Activated T-cell treated with anti-CD3 and anti-CD28 coated beads, Interleukin-2, amount 50 U/mL, for 4 hours (primary cell): ENCODE measurements around the gene PSORS1C2. TPM values are rescaled to one million over a fixed set of nuclear protein-coding genes. Genes with fewer than 3 reads are reported as not detected.
"Not testable (repeated sequence)": the region's sequence is repeated elsewhere in the genome, so short reads cannot be mapped to it uniquely, and the experiment has no call there.

ENCODE experiments used
- ATAC-seq, 2 donors: fragments of 200-7000 bp; cut with Tn5 transposase; one replicate each; pipeline ENCODE4 v1.10.0; 2021
- DNase-seq: peaks from one replicate; pipeline ENCODE4 v3.0.0-alpha.2; 2020
- H3K27me3 Mint-ChIP-seq: one replicate; pipeline ENCODE4 v1.8.0; 2021; ENCODE audit warnings: low read depth, mixed read lengths
- H3K36me3 Mint-ChIP-seq: one replicate; pipeline ENCODE4 v1.8.0; 2022; ENCODE audit warnings: mixed read lengths; ENCODE audit not compliant: insufficient read depth
- H3K4me1 Mint-ChIP-seq: one replicate; pipeline ENCODE4 v1.8.0; 2021; ENCODE audit warnings: low read depth, mixed read lengths
- H3K4me3 Mint-ChIP-seq: one replicate; pipeline ENCODE4 v1.8.0; 2021; ENCODE audit warnings: mild to moderate bottlenecking, moderate library complexity, mixed read lengths
- H3K9me3 Mint-ChIP-seq: one replicate; pipeline ENCODE4 v1.8.0; 2021; ENCODE audit warnings: mixed read lengths
- total RNA-seq, 3 donors: library from RNA; stranded (reverse); gene quantifications; one replicate each; pipeline ENCODE4 v1.2.1, GENCODE V29; 2021

Gene PSORS1C2
- total RNA-seq: not detected

GRCh38 chr6:31138982-31139381, at the start of gene PSORS1C2:
TSS of gene PSORS1C2 (minus strand) at chr6:31139066. CDS start at chr6:31139026, 40 bp downstream.
- ATAC-seq (no peak), DNase-seq (no peak)
- Mint-ChIP-seq H3K4me3 (no peak within 1 kb of the TSS), H3K4me1 (peaks cover 4% of the 10 kb centered on the region), H3K36me3 (peaks cover 4% of the 10 kb centered on the region), H3K27me3 (peaks cover 2% of the 10 kb centered on the region), H3K9me3 (no peaks in the 10 kb centered on the region)

DNA sequence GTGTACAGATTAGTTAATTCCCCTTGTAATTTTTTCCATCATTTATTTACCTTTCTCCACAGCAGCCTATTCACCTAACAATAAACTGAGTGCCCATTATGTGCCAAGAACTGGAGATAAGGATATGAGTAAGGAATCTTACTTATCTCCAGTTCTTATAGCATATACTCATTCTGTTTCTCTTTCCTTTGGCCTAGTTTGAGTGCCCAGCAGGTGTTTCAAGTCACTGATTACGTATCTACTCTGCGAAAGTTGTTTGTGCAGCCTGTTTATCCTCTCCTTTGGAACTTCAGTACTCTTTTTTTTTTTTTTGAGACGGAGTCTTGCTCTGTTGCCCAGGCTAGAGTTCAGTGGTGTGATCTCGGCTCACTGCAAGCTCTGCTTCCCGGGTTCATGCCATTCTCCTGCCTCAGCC, 48.9 kb upstream of the PSORS1C2 start:
- no peaks in the 10 kb centered on the region for H3K36me3 Mint-ChIP-seq

DNA sequence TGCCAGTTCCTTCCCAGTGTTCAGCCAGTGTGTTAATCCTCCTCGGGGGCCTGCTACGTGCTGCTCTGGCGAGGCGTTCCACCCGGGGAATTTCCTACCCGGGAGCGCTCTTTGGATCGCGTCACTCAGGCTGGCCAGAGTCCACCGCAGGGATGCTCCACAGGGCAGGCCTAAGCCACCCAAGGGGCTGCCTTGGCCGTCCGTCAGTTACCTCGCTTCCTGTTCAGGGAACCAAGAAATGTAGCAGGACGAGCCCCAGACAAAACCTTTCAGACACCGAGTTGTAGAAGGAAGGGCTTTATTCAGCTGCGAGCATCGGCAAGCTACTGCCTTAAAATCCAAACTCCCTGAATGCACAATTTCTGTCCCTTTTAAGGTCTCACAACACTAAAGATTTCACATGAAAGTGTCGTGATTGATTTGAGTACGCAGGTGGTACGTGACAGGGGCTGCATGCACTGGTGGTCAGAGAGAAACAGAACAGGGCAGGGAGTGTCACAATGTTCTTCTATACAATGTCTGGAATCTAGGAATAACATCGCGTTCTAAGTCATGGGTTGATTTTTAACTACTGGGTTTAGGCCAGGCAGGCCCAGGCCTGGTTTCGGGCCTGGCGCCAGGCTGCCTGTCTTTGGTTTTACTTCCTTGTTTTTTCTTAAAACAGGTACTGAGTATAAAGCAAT, 47.3 kb upstream of the PSORS1C2 start:
- Mint-ChIP-seq H3K27me3 (no peaks in the 10 kb centered on the region), H3K4me3 (no peak overlapping the region), H3K36me3 (no peaks in the 10 kb centered on the region), H3K9me3 (no peaks in the 10 kb centered on the region), H3K4me1 (no peaks in the 10 kb centered on the region)
- no peak for DNase-seq
- ATAC-seq: no peak

More for the DNA sequence above, 48.9 kb upstream of the PSORS1C2 start:
- ATAC-seq: no peak
- Mint-ChIP-seq H3K9me3 (no peaks in the 10 kb centered on the region), H3K4me1 (peaks cover 1% of the 10 kb centered on the region), H3K27me3 (no peaks in the 10 kb centered on the region), H3K4me3 (no peak overlapping the region)
- no peak for DNase-seq

DNA sequence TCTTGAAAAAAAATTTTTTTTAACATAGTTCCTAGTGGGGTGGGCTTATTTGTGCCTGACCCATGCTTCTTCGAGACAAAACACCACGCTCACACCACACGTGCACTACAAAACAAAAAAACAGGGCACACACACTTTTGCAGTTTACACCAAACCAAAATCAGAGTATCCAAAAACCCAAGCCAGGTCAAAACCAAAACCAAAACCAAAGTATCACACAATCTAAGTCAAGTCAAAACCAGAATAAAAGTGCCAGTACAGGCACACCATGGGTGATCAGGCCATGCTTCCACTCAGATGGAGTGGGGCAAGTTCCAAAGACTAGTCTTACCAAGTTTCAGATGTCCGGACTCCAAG, 46.8 kb upstream of the PSORS1C2 start:
- H3K4me3 Mint-ChIP-seq, H3K9me3 Mint-ChIP-seq, DNase-seq, ATAC-seq, H3K4me1 Mint-ChIP-seq, H3K27me3 Mint-ChIP-seq, H3K36me3 Mint-ChIP-seq: not testable (repeated sequence)

DNA sequence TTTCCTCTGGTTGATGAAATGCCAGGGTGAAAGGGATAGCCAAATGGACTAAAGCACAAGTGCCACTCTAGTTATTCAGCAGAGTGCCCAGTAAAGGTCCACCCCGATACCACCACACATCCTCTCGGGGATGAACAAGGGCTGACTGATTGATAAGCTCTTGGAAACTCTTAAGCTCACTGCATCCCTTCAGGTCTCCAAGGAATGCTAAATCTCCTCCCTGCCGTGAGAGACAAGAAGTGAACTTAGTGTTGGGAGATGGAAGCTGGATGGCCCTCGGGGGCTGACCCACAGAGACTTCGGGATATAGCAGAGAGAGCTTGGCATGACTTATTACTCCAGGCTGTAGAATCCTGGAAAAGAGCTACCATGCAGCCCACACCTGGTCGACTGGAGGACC, 45.0 kb upstream of the PSORS1C2 start:
- ATAC-seq, H3K4me1 Mint-ChIP-seq, H3K4me3 Mint-ChIP-seq, H3K36me3 Mint-ChIP-seq, H3K9me3 Mint-ChIP-seq, DNase-seq, H3K27me3 Mint-ChIP-seq: not testable (repeated sequence)

- not testable (repeated sequence) for H3K4me3 Mint-ChIP-seq, H3K9me3 Mint-ChIP-seq, H3K27me3 Mint-ChIP-seq, DNase-seq, ATAC-seq, H3K36me3 Mint-ChIP-seq
- peaks cover 12% of the 10 kb centered on the region for H3K4me1 Mint-ChIP-seq
Measured at GRCh38 chr6:31183287-31183686, 44.4 kb upstream of the PSORS1C2 start.

- DNase-seq (peak; percentile 39), ATAC-seq (peak; percentile 93 to 98)
- Mint-ChIP-seq H3K4me1 (peaks cover 22% of the 10 kb centered on the region), H3K4me3 (peak overlapping the region; percentile 87), H3K27me3 (no peaks in the 10 kb centered on the region), H3K9me3 (no peaks in the 10 kb centered on the region), H3K36me3 (no peaks in the 10 kb centered on the region)
Measured at GRCh38 chr6:31180500-31180899, 41.6 kb upstream of the PSORS1C2 start.

GRCh38 chr6:31179896-31180295, 41.0 kb upstream of the PSORS1C2 start:
- H3K9me3 Mint-ChIP-seq: no peaks in the 10 kb centered on the region
- peaks cover 22% of the 10 kb centered on the region for H3K4me1 Mint-ChIP-seq
- no peaks in the 10 kb centered on the region for H3K36me3 Mint-ChIP-seq
- DNase-seq: no peak
- H3K27me3 Mint-ChIP-seq: no peaks in the 10 kb centered on the region
- peak overlapping the region; percentile 87 for H3K4me3 Mint-ChIP-seq
- no peak for ATAC-seq

DNA sequence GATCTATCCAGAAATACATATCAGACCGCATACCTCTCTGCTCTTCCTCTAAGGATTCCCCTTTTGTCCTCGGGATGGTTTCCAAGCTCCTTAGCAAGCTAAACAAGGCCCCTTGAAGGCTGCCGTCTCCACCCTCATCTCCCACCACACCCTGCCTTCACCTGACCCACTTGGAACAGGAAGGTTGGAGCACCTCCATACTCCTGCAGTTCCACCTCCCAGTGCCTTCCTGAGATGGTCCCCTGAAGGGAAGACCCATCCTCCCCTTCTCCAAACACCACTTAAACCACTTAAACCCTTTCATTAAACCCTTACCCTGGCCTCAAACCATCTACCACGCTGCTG, 40.1 kb upstream of the PSORS1C2 start:
- H3K36me3 Mint-ChIP-seq: no peaks in the 10 kb centered on the region
- ATAC-seq (no peak), DNase-seq (no peak)
- peaks cover 22% of the 10 kb centered on the region for H3K4me1 Mint-ChIP-seq
- H3K9me3 Mint-ChIP-seq: no peaks in the 10 kb centered on the region
- no peak overlapping the region for H3K4me3 Mint-ChIP-seq
- no peaks in the 10 kb centered on the region for H3K27me3 Mint-ChIP-seq

DNA sequence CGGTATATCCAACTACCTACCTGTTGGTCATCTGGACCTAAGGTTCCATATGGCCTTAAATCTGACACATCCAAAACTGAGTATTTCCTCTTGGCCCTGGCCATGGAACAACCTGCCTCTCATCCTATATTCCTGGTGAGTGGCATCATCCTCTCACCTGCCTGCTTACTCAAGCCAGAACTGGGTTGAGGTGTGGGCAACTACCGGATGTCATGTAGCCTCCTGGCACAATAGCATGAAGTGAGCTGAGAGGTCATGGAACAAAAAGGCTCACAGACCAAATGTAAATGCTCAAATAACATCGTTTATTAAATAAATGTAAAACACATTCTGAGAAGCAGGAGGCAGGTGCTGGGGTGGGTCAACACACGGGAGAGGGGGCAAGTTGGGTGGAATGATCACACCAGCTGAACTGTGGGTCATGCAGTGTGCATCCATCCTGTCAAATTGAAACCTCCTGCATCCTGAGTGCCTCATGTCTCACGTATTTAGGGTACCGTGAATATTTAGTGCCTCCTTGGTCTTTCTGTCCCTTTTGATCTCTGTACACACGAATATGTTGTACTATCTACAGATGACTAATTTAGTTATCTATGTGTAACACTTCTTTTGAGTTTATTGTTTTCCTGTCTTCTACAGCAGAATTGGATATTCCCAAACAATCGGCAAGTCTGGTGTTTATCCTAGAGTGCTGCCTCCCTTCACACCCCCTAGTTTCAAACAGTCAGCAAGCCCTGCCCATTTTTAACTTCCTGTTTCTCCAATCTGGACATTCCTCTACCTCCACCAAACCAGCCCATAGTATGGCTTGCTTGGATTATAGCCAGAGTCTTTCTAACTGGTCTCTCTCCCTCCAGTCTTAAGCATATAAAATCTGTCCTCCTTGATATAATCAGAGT, 39.5 kb upstream of the PSORS1C2 start:
- peaks cover 22% of the 10 kb centered on the region for H3K4me1 Mint-ChIP-seq
- no peaks in the 10 kb centered on the region for H3K36me3 Mint-ChIP-seq
- DNase-seq: no peak
- no peak overlapping the region for H3K4me3 Mint-ChIP-seq
- ATAC-seq: no peak
- no peaks in the 10 kb centered on the region for H3K27me3 Mint-ChIP-seq
- no peaks in the 10 kb centered on the region for H3K9me3 Mint-ChIP-seq

DNA sequence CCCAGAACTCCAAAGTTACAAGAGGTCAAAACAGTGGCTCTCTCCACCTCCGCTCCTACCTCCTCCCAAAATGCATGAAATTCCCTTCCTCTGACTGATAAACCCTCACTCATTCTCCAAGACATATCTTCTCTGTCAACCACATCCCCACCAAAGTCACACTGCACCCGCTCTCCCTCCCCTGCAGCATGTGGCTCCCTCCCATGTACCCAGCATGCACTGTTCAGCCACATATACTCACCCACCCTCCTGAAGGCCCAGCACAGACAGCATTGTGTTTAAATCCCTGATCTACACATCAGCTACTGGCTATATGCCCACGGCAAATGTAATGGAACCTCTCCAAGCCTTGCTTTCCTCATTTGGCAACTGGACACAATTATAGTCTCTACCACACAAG, 37.1 kb upstream of the PSORS1C2 start:
- peaks cover 22% of the 10 kb centered on the region for H3K4me1 Mint-ChIP-seq
- H3K9me3 Mint-ChIP-seq: no peaks in the 10 kb centered on the region
- H3K27me3 Mint-ChIP-seq: no peaks in the 10 kb centered on the region
- DNase-seq: no peak
- no peaks in the 10 kb centered on the region for H3K36me3 Mint-ChIP-seq
- no peak overlapping the region for H3K4me3 Mint-ChIP-seq
- ATAC-seq: no peak

GRCh38 chr6:31174378-31174777, 35.5 kb upstream of the PSORS1C2 start:
- DNase-seq (no peak), ATAC-seq (no peak)
- Mint-ChIP-seq H3K4me3 (no peak overlapping the region), H3K9me3 (no peaks in the 10 kb centered on the region), H3K36me3 (no peaks in the 10 kb centered on the region), H3K4me1 (peaks cover 19% of the 10 kb centered on the region), H3K27me3 (no peaks in the 10 kb centered on the region)

DNA sequence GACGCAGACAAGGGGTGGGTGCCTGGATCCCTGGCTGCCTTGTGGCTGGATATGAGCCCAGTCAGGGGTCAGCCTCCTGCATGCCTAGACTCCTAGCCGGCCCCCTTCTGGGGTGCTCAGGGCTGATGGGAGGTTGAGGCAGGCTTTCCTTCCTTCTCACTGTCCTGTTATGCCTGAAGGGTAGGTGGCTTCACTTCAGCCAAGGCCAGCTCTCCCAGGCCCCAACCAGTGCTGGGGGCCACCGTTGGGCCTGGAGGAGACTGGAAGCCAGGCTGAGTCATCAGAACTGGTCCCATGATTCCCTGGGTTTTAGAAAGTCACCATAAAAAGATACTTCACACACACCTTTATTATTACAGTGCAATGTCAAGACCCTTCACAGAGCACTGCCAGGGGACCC, 34.5 kb upstream of the PSORS1C2 start:
- ATAC-seq (no peak), DNase-seq (no peak)
- Mint-ChIP-seq H3K36me3 (no peaks in the 10 kb centered on the region), H3K4me3 (no peak overlapping the region), H3K4me1 (peaks cover 10% of the 10 kb centered on the region), H3K27me3 (no peaks in the 10 kb centered on the region), H3K9me3 (no peaks in the 10 kb centered on the region)

DNA sequence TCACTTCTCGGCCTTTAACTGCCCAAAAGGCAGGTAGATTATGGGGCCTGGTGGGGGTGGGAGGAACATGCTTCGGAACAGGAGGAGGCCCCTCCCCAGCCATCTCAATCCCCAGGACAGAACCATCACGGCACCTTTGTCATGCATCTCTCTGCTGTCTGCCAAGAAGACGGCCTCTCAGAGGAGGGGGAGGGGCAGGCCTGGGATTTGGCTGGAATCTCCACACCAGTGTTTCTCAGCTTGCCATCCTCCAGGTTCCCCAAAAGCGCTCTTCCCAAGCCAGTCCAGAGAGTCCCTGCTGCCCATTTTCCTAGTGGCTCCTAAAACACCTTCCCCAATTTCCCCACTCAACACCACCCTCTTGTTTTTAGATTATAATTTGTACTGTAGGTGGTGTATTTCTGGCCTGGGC, 34.1 kb upstream of the PSORS1C2 start:
- DNase-seq: no peak
- H3K4me1 Mint-ChIP-seq: peaks cover 7% of the 10 kb centered on the region

More for the DNA sequence above, 34.1 kb upstream of the PSORS1C2 start:
- no peak overlapping the region for H3K4me3 Mint-ChIP-seq
- no peaks in the 10 kb centered on the region for H3K36me3 Mint-ChIP-seq
- no peaks in the 10 kb centered on the region for H3K27me3 Mint-ChIP-seq
- no peaks in the 10 kb centered on the region for H3K9me3 Mint-ChIP-seq
- no peak for ATAC-seq
